Adrenal gland (tissue), 5 donors: ENCODE results near the gene CFAP20.

Experiments used
- POLR2A ChIP-seq, 2 donors: fragments of 450-650 bp; IDR thresholded peaks; one replicate each; pipeline ENCODE4 v1.6.1; 2017; ENCODE audit warnings: antibody characterized with exemption in 2 of 2, mild to moderate bottlenecking in 2 of 2, moderate library complexity in 1 of 2
- TF ChIP-seq, protein P1 (sequence below), 6 experiments: fragments of 450-650 bp in 4 of 6; fragments of 200-600 bp in 2 of 6; sonication (generic) in 1 of 6; IDR thresholded peaks; 1 replicate in 5 of 6; 2 replicates in 1 of 6; pipeline versions ENCODE4 v1.5.1 to v1.8.0; 2016 to 2021; ENCODE audit warnings: antibody characterized with exemption in 6 of 6, mild to moderate bottlenecking in 2 of 6, moderate library complexity in 1 of 6
- donor health status: DM: no; HTN: no; CAD: no.

DNA sequence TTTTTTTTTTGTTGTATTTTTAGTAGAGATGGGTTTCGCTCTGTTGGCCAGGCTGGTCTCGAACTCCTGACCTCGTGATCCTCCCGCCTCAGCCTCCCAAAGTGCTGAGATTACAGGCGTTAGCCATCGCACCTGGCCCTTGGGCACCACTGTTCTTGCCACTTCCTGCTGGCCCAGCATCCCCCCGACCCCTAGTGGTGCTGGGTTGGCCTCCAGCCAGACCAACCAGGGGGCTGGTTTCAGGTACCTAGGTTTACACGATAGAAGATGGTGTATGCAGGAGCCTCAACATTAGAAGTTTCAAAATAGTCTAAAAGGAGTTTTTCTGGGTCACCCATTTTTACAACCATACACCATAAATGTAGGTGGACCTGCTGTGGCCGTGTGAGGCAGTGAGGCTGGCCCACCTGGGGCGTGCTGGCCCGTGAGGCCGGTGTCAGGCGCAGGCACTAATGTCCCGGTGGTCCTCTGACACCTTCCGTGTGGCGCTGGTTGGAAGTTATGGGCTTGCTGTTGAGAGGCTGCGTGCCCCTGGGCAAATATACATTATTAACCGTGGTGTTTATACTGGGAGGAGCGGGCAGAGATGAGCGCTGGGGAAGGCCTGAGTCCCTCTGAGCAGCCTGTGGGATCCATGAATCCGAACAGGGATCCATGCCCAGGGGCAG is 43.5 kb downstream of the CFAP20 start:
- TF ChIP-seq, protein P1, sequence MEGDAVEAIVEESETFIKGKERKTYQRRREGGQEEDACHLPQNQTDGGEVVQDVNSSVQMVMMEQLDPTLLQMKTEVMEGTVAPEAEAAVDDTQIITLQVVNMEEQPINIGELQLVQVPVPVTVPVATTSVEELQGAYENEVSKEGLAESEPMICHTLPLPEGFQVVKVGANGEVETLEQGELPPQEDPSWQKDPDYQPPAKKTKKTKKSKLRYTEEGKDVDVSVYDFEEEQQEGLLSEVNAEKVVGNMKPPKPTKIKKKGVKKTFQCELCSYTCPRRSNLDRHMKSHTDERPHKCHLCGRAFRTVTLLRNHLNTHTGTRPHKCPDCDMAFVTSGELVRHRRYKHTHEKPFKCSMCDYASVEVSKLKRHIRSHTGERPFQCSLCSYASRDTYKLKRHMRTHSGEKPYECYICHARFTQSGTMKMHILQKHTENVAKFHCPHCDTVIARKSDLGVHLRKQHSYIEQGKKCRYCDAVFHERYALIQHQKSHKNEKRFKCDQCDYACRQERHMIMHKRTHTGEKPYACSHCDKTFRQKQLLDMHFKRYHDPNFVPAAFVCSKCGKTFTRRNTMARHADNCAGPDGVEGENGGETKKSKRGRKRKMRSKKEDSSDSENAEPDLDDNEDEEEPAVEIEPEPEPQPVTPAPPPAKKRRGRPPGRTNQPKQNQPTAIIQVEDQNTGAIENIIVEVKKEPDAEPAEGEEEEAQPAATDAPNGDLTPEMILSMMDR (IDR thresholded peaks at IDR 0.05), result no peak
- no peak for TF ChIP-seq POLR2A (IDR thresholded peaks at IDR 0.05)
